Keratinocyte (primary cell): ENCODE measurements around the gene DMD. TPM values are rescaled to one million over a fixed set of nuclear protein-coding genes. Genes with fewer than 3 reads are reported as not detected.

Source experiments
- DNase-seq: peaks from one replicate; pipeline ENCODE4 v3.0.0-alpha.2; 2011; ENCODE audit warnings: low read depth, missing footprints, low spot score
- FAIRE-seq: peaks from 2 replicates; lab custom pipeline; 2011; peaks lifted over from hg19 to GRCh38; lab: Jason Lieb, UNC
- H2AFZ ChIP-seq: 2 replicates; pipeline ENCODE4 v1.6.0; 2012; ENCODE audit warnings: low read length, control low read depth, inconsistent platforms; ENCODE audit not compliant: control insufficient read depth
- H3K27ac ChIP-seq: 2 replicates; pipeline ENCODE4 v1.5.1; 2011; ENCODE audit warnings: low read length; ENCODE audit not compliant: control insufficient read depth, insufficient read depth
- H3K27me3 ChIP-seq: 3 replicates; pipeline ENCODE4 v1.6.0; 2011; ENCODE audit warnings: low read length; ENCODE audit not compliant: control insufficient read depth, insufficient read depth; ENCODE audit errors: extremely low read depth
- H3K36me3 ChIP-seq, 2 experiments: 2 replicates in 1 of 2; 3 replicates in 1 of 2; pipeline ENCODE4 v1.5.1; 2011; ENCODE audit warnings: low read length in 2 of 2, mild to moderate bottlenecking in 1 of 2; ENCODE audit not compliant: control insufficient read depth in 2 of 2, insufficient read depth in 2 of 2; ENCODE audit errors: extremely low read depth in 1 of 2
- H3K4me1 ChIP-seq: 3 replicates; pipeline ENCODE4 v1.5.1; 2011; ENCODE audit warnings: low read length; ENCODE audit not compliant: control insufficient read depth, insufficient read depth; ENCODE audit errors: extremely low read depth
- H3K4me2 ChIP-seq: 3 replicates; pipeline ENCODE4 v1.6.0; 2011; ENCODE audit warnings: low read depth, low read length; ENCODE audit not compliant: control insufficient read depth, insufficient read depth; ENCODE audit errors: extremely low read depth
- H3K4me3 ChIP-seq, 3 experiments: fragments of 200-600 bp in 1 of 3; sonication (generic) in 1 of 3; 2 replicates in 2 of 3; 3 replicates in 1 of 3; pipeline ENCODE4 v1.5.1; 2011 to 2016; ENCODE audit warnings: low read length in 3 of 3, mild to moderate bottlenecking in 3 of 3, control low read depth in 2 of 3, inconsistent platforms in 1 of 3, low read depth in 1 of 3, mixed read lengths in 1 of 3, mixed run types in 1 of 3, moderate library complexity in 1 of 3; ENCODE audit not compliant: control insufficient read depth in 2 of 3, insufficient read depth in 2 of 3; ENCODE audit errors: extremely low read depth in 1 of 3
- H3K79me2 ChIP-seq: 2 replicates; pipeline ENCODE4 v1.6.0; 2012; ENCODE audit warnings: low read length; ENCODE audit not compliant: control insufficient read depth, insufficient read depth
- H3K9ac ChIP-seq: 3 replicates; pipeline ENCODE4 v1.6.0; 2011; ENCODE audit warnings: low read length; ENCODE audit not compliant: control insufficient read depth, insufficient read depth; ENCODE audit errors: extremely low read depth
- H3K9me1 ChIP-seq: 3 replicates; pipeline ENCODE4 v1.6.0; 2011; ENCODE audit warnings: low read length; ENCODE audit not compliant: control insufficient read depth, insufficient read depth; ENCODE audit errors: extremely low read depth
- H3K9me3 ChIP-seq: 2 replicates; pipeline ENCODE4 v1.5.1; 2012; ENCODE audit warnings: low read depth, low read length; ENCODE audit not compliant: control insufficient read depth
- H4K20me1 ChIP-seq: 3 replicates; pipeline ENCODE4 v1.6.0; 2011; ENCODE audit warnings: low read length; ENCODE audit not compliant: control insufficient read depth, insufficient read depth; ENCODE audit errors: extremely low read depth
- EZH2 ChIP-seq: IDR thresholded peaks from one replicate; pipeline ENCODE4 v1.6.1; 2012; ENCODE audit warnings: inconsistent platforms, mild to moderate bottlenecking, low read length, moderate library complexity
- dilution Hi-C: fragments of 300-500 bp; cut with MboI; formaldehyde crosslinking; loops from one replicate; pipeline ENCODE4 v1.7.0; 2020; ENCODE audit warnings: low sequenced_read_pairs; ENCODE audit not compliant: extremely low pct_ligation_motif_present
- polyA plus RNA-seq, 5 experiments: library from polyadenylated mRNA; depleted of rRNA in 3 of 5; stranded (reverse) in 3 of 5; stranded (forward) in 1 of 5; unstranded in 1 of 5; fragments of >200 nt; gene quantifications; 1 replicate in 1 of 5; 2 replicates in 3 of 5; 3 replicates in 1 of 5; pipeline versions ENCODE4 v1.2.1 to v1.2.3, GENCODE V29; 2011 to 2012; ENCODE audit warnings: missing spikeins in 2 of 5, low read depth in 1 of 5, low replicate concordance in 1 of 5
- TF ChIP-seq, protein P1 (sequence below), 3 experiments: IDR thresholded peaks in 1 of 3; conservative IDR thresholded peaks in 1 of 3; optimal IDR thresholded peaks in 1 of 3; 2 replicates in 2 of 3; 3 replicates in 1 of 3; pipeline versions ENCODE3 to v1.5.1; 2011; ENCODE audit warnings: low read length in 3 of 3, mild to moderate bottlenecking in 3 of 3, moderate library complexity in 2 of 3, control low read depth in 1 of 3, inconsistent platforms in 1 of 3; ENCODE audit not compliant: insufficient read depth in 2 of 3; ENCODE audit errors: extremely low read depth in 1 of 3

The DMD gene
- polyA plus RNA-seq, 1 donor (not counting 4 experiments of a cell fraction or from before 2014, with no cell fraction given): 8.9 TPM

DNA sequence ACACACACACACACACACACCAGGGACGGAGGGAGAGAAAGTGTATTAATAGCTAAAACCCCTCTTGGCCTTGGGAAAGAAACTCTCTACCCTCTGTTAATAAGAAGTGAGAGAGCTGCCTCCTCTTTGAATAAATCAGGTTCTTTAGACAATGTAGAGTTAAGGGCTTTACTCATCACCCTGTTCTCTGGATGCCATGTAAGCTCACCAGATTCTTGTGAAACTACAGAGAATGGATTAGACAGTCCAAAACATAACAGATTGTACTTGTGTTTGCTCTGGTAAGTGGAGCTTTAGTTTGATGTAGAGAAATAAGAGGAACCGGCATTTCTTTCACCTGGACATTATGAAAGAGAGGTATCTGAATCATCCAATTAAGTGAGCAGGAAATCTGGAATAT lies 263.2 kb downstream of the DMD start:
- H3K79me2 ChIP-seq: no peaks in the 10 kb centered on the region
- H3K4me1 ChIP-seq: no peaks in the 10 kb centered on the region
- H3K36me3 ChIP-seq: no peaks in the 10 kb centered on the region
- DNase-seq (no peak), FAIRE-seq (no peak)
- no peak overlapping the region for H3K4me3 ChIP-seq
- dilution Hi-C loops: no loop called here
- H3K9me1 ChIP-seq: no peaks in the 10 kb centered on the region
- H3K9ac ChIP-seq: no peak overlapping the region
- TF ChIP-seq EZH2: no peak
- TF ChIP-seq, protein P1, sequence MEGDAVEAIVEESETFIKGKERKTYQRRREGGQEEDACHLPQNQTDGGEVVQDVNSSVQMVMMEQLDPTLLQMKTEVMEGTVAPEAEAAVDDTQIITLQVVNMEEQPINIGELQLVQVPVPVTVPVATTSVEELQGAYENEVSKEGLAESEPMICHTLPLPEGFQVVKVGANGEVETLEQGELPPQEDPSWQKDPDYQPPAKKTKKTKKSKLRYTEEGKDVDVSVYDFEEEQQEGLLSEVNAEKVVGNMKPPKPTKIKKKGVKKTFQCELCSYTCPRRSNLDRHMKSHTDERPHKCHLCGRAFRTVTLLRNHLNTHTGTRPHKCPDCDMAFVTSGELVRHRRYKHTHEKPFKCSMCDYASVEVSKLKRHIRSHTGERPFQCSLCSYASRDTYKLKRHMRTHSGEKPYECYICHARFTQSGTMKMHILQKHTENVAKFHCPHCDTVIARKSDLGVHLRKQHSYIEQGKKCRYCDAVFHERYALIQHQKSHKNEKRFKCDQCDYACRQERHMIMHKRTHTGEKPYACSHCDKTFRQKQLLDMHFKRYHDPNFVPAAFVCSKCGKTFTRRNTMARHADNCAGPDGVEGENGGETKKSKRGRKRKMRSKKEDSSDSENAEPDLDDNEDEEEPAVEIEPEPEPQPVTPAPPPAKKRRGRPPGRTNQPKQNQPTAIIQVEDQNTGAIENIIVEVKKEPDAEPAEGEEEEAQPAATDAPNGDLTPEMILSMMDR (optimal IDR thresholded peaks at IDR 0.05 in 1 of 3, IDR thresholded peaks at IDR 0.05 in 1 of 3, conservative IDR thresholded peaks at IDR 0.05 in 1 of 3; ENCODE audit: extremely low read depth in 1 of 3, insufficient read depth in 2 of 3, low read length in 3 of 3): no peak
- H3K27ac ChIP-seq: no peak overlapping the region
- no peak overlapping the region for H3K4me2 ChIP-seq
- no peaks in the 10 kb centered on the region for H4K20me1 ChIP-seq
- H3K9me3 ChIP-seq: no peaks in the 10 kb centered on the region
- H3K27me3 ChIP-seq: no peaks in the 10 kb centered on the region
- no peak overlapping the region for H2AFZ ChIP-seq

GRCh38 chrX:32937043-32937442 lies 274.3 kb downstream of the DMD start:
- Histone ChIP-seq H3K27ac (no peak overlapping the region), H2AFZ (no peak overlapping the region), H3K27me3 (no peaks in the 10 kb centered on the region), H3K4me3 (no peak overlapping the region), H3K4me2 (no peak overlapping the region), H3K36me3 (no peaks in the 10 kb centered on the region), H3K9me3 (no peaks in the 10 kb centered on the region), H4K20me1 (no peaks in the 10 kb centered on the region), H3K9me1 (no peaks in the 10 kb centered on the region), H3K9ac (no peak overlapping the region), H3K4me1 (no peaks in the 10 kb centered on the region), H3K79me2 (no peaks in the 10 kb centered on the region)
- TF ChIP-seq EZH2: no peak
- TF ChIP-seq, protein P1 (optimal IDR thresholded peaks at IDR 0.05 in 1 of 3, IDR thresholded peaks at IDR 0.05 in 1 of 3, conservative IDR thresholded peaks at IDR 0.05 in 1 of 3; ENCODE audit: extremely low read depth in 1 of 3, insufficient read depth in 2 of 3, low read length in 3 of 3): no peak
- DNase-seq (no peak), FAIRE-seq (no peak)
- dilution Hi-C loops: no loop called here
